Right atrium auricular region (tissue), 2 donors: ENCODE results near the gene ITPK1. TPM values are rescaled to one million over a fixed set of nuclear protein-coding genes. Genes with fewer than 3 reads are reported as not detected.
A peak's percentile ranks its signal among the peaks of the same experiment; 100 is the strongest.

Source experiments
- DNase-seq: peaks from one replicate; pipeline ENCODE4 v3.0.0-alpha.2; 2019; ENCODE audit warnings: low spot score
- H3K27ac ChIP-seq, 2 donors: fragments of 200-600 bp; sonication (generic); 1 replicate in 1 of 2; 2 replicates in 1 of 2; pipeline ENCODE4 v1.5.1; 2016 to 2019
- H3K27me3 ChIP-seq, 2 donors: fragments of 200-600 bp; sonication (generic); one replicate each; pipeline versions ENCODE4 v1.5.1 to v1.6.0; 2017 to 2019
- H3K36me3 ChIP-seq: fragments of 200-600 bp; sonication (generic); one replicate; pipeline ENCODE4 v1.5.1; 2016
- H3K4me1 ChIP-seq, 2 donors: fragments of 200-600 bp; sonication (generic); one replicate each; pipeline versions ENCODE4 v1.5.1 to v1.6.0; 2017 to 2019
- H3K4me3 ChIP-seq, 2 donors: fragments of 200-600 bp; sonication (generic); 1 replicate in 1 of 2; 2 replicates in 1 of 2; pipeline ENCODE4 v1.5.1; 2017 to 2019; ENCODE audit warnings: mild to moderate bottlenecking in 1 of 2, moderate library complexity in 1 of 2
- H3K9me3 ChIP-seq, 2 donors: fragments of 200-600 bp; sonication (generic); one replicate each; pipeline ENCODE4 v1.5.1; 2019
- CTCF ChIP-seq, 2 donors: fragments of 200-600 bp; sonication (generic); IDR thresholded peaks; one replicate each; pipeline ENCODE4 v1.5.1; 2019; ENCODE audit warnings: antibody characterized with exemption in 2 of 2
- total RNA-seq, 2 donors: library from RNA; depleted of rRNA; stranded (reverse); fragments of >200 nt; gene quantifications; one replicate each; pipeline ENCODE4 v1.1.0, GENCODE V29; 2016

ITPK1 gene
- total RNA-seq, 2 donors from 2014 or later, result 58.3 to 76.0 TPM

- Histone ChIP-seq H3K27ac (peak overlapping the region; percentile 35 to 53), H3K9me3 (no peaks in the 10 kb centered on the region), H3K4me1 (peaks cover 0 to 69% of the 10 kb centered on the region in 2 donors), H3K36me3 (no peaks in the 10 kb centered on the region), H3K27me3 (no peaks in the 10 kb centered on the region), H3K4me3 (no peak overlapping the region)
- no peak for TF ChIP-seq CTCF (IDR thresholded peaks at IDR 0.05)
- DNase-seq, result no peak
Measured at GRCh38 chr14:93099643-93100042, 16.1 kb downstream of the ITPK1 start.

- DNase-seq, result no peak
- Histone ChIP-seq H3K27me3 (no peaks in the 10 kb centered on the region), H3K4me1 (peaks cover 0 to 70% of the 10 kb centered on the region in 2 donors), H3K27ac (peak overlapping the region; percentile 35 to 53), H3K4me3 (no peak overlapping the region), H3K9me3 (no peaks in the 10 kb centered on the region), H3K36me3 (no peaks in the 10 kb centered on the region)
- TF ChIP-seq CTCF (IDR thresholded peaks at IDR 0.05), result no peak
Measured at GRCh38 chr14:93099196-93099595, 16.5 kb downstream of the ITPK1 start.

- Histone ChIP-seq H3K4me1 (peaks cover 0 to 85% of the 10 kb centered on the region in 2 donors), H3K27me3 (no peaks in the 10 kb centered on the region), H3K27ac (peak overlapping the region; percentile 60 to 72), H3K9me3 (no peaks in the 10 kb centered on the region), H3K4me3 (no peak overlapping the region), H3K36me3 (no peaks in the 10 kb centered on the region)
- DNase-seq, result no peak
- TF ChIP-seq CTCF (IDR thresholded peaks at IDR 0.05), result no peak
Measured at GRCh38 chr14:93096691-93097322, 18.9 kb downstream of the ITPK1 start.

- Histone ChIP-seq H3K4me3 (no peak overlapping the region), H3K9me3 (no peaks in the 10 kb centered on the region), H3K4me1 (peaks cover 0 to 94% of the 10 kb centered on the region in 2 donors), H3K27ac (peak overlapping the region in 1 of 2 donors; percentile 72), H3K36me3 (no peaks in the 10 kb centered on the region), H3K27me3 (no peaks in the 10 kb centered on the region)
- TF ChIP-seq CTCF (IDR thresholded peaks at IDR 0.05), result no peak
- no peak for DNase-seq
Measured at GRCh38 chr14:93095742-93096510, 19.8 kb downstream of the ITPK1 start.

GRCh38 chr14:93094121-93094918, 21.4 kb downstream of the ITPK1 start:
- H3K27ac ChIP-seq, result peak overlapping the region in 1 of 2 donors; percentile 20
- no peaks in the 10 kb centered on the region for H3K9me3 ChIP-seq
- no peaks in the 10 kb centered on the region for H3K36me3 ChIP-seq
- DNase-seq, result no peak
- no peak for TF ChIP-seq CTCF (IDR thresholded peaks at IDR 0.05)
- no peak overlapping the region for H3K4me3 ChIP-seq
- peaks cover 0 to 98% of the 10 kb centered on the region in 2 donors for H3K4me1 ChIP-seq
- H3K27me3 ChIP-seq, result no peaks in the 10 kb centered on the region
